A549 (cell line): Measurements from ENCODE around the gene ENO4.

Experiments
- HOXB5 ChIP-seq: fragments of 250-450 bp; sonication (Bioruptor Pico); IDR thresholded peaks from 2 replicates; pipeline ENCODE4 v1.5.0; 2020; ENCODE audit warnings: mild to moderate bottlenecking, moderate library complexity
- RAD21 ChIP-seq, 2 experiments: fragments of >200 bp in 1 of 2; sonication (Bioruptor Twin) in 1 of 2; formaldehyde crosslinking in 1 of 2; IDR thresholded peaks in 1 of 2; conservative IDR thresholded peaks in 1 of 2; 2 replicates in 1 of 2; 3 replicates in 1 of 2; pipeline ENCODE4 v1.6.1; 2012 to 2018; ENCODE audit warnings: inconsistent platforms in 1 of 2
- RFX5 ChIP-seq: fragments of 450-650 bp; IDR thresholded peaks from 2 replicates; pipeline ENCODE4 v1.7.1; 2014; ENCODE audit warnings: antibody characterized with exemption, mild to moderate bottlenecking, moderate library complexity
- TF ChIP-seq, protein P1 (sequence below): fragments of >200 bp; sonication (Bioruptor Twin); formaldehyde crosslinking; IDR thresholded peaks from 3 replicates; pipeline ENCODE4 v1.5.1; 2016

DNA sequence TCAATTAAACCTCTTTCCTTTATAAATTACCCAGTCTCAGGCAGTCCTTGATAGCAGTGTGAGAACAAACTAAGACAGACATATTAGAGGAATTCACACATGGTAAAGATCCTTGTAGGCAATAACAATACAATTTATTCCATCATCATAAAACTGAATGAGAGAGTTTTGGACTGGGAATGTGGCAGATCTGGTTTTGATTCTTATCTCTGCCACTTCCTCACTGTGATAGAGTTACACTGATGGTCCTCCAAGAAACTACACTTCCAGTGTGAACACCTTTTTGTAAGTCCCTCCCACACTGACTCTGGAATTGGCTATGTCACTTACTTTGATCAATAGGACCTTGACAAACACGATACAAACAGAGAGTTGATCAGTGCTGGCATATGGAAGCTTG, 2.9 kb downstream of the ENO4 start:
- TF ChIP-seq, protein P1, sequence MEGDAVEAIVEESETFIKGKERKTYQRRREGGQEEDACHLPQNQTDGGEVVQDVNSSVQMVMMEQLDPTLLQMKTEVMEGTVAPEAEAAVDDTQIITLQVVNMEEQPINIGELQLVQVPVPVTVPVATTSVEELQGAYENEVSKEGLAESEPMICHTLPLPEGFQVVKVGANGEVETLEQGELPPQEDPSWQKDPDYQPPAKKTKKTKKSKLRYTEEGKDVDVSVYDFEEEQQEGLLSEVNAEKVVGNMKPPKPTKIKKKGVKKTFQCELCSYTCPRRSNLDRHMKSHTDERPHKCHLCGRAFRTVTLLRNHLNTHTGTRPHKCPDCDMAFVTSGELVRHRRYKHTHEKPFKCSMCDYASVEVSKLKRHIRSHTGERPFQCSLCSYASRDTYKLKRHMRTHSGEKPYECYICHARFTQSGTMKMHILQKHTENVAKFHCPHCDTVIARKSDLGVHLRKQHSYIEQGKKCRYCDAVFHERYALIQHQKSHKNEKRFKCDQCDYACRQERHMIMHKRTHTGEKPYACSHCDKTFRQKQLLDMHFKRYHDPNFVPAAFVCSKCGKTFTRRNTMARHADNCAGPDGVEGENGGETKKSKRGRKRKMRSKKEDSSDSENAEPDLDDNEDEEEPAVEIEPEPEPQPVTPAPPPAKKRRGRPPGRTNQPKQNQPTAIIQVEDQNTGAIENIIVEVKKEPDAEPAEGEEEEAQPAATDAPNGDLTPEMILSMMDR, result no peak
- TF ChIP-seq RFX5 (no peak), RAD21 (conservative IDR thresholded peaks at IDR 0.05 in 1 of 2, IDR thresholded peaks at IDR 0.05 in 1 of 2) (no peak), HOXB5 (CRISPR knock-in tag) (no peak)
